GM18499 (cell line): ENCODE measurements around the gene CHI3L1.

ENCODE experiments used
- ATAC-seq: cut with Tn5 transposase; IDR thresholded peaks from one replicate; pipeline ENCODE4 v1.9.1; 2021; ENCODE audit warnings: moderate number of reproducible peaks; ENCODE audit not compliant: insufficient read depth, unreplicated experiment

CHI3L1 gene

DNA sequence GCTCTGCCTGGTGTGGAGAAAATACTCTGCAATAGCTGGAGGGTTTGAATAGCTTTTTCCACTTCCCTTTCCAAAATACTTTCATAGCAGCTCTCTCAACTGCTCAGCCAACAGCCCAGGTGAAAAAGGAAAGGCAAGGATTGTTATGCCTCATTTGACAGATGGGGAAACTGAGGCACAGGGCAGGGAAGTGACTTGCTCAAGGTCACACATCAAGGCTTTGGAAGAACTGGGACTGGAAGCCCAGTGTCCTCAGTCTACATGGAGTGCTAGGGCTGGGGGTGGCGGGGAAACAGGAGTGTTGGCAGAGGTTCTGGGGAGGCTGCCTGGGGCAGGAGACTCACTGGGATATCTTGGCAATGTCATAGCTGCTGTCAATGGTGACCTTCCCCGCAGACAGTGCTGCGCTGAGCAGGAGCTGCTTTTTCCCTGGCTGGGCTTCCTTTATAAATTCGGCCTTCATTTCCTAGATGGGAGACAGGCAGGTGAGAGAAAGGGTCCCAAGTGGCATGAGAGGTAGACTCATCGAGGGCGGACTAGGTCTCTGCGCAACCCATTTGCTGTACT, 4.0 kb downstream of the CHI3L1 start:
- ATAC-seq: no peak

DNA sequence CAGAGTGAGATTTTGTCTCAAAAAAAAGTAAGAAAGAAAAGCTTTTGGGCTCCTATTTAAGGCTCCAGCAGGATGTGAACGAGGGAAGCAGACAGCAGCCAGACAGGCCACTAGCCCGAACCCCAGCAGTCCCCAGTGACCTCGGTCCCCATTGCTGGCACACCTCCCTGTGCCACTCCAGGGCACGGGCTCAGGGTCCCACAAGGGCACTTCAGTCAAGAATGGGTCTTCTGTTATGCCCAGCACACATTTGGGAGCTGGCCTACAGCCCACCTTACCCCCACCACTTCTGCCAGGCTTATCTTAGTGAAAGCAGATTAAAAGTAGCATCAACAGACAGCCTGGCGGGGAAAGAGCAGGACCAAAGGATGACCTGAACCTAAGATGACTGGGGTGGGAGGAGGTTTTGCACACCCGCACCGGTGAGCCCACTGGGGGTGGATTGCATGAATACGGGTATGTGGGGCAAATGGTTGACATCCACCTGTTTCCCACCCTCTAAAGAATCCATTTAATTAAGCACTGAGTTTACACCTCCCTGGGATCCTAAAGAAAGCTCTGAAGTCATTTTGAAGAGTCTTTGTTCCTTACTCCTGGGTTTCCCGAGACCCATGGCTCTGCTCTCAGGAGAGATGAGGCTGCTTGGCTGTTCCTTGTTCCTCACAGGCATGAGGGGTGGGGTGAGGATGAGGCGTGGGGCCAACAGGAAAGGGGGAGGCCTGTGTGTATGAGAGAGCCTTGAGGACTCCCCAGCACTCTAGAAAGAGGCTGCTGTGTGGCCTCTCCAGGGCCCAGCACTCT, 4.7 kb downstream of the CHI3L1 start:
- ATAC-seq: no peak

DNA sequence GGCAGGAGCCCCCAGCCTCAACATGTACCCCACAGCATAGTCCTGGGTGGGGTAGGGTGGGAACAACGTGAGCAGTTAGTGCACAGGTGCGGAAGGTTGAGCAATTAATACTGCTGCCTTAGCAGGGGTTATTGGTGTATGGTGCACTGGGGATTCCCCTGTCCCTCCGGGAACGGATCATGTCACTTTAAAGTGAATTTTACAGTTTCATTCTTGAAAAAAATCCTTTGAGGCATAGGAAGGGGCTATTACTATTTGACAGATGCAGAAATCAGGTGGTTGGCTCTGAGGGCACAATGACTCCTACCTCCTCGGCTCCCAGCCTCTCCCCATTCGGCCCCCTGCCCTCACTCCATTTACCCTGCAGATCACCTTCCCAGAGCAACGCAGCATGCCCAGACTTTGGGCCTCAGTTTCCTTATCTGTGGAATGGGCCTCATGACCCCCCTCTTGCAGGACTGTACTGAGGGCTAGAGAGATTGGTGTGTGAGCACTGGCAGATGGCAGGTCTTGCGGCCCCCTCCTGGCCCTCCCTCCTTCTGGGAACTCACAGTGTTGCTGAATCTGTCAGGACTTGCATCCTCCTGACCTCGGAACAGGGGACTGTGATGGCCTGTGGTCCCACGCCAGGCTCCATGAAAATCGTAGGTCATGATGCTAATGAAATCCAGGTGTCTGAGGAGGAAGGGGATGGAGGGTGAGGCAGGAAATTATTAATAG, 5.7 kb downstream of the CHI3L1 start:
- no peak for ATAC-seq

DNA sequence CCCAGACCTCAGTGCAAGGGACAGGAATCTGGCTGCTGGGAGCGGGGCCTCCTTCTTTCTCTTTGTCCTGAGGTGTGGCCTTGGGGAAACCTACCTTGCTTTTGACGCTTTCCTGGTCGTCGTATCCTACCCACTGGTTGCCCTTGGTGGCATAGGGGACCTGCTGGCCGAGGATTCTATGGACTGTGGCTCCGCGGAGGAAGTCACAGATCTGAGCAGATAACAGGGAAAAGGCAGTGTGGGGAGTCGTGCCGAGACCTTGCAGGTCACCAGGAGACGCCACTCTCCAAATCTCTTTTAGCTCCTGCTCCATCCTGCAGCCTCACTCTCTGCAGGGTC, 6.9 kb downstream of the CHI3L1 start:
- ATAC-seq: no peak

DNA sequence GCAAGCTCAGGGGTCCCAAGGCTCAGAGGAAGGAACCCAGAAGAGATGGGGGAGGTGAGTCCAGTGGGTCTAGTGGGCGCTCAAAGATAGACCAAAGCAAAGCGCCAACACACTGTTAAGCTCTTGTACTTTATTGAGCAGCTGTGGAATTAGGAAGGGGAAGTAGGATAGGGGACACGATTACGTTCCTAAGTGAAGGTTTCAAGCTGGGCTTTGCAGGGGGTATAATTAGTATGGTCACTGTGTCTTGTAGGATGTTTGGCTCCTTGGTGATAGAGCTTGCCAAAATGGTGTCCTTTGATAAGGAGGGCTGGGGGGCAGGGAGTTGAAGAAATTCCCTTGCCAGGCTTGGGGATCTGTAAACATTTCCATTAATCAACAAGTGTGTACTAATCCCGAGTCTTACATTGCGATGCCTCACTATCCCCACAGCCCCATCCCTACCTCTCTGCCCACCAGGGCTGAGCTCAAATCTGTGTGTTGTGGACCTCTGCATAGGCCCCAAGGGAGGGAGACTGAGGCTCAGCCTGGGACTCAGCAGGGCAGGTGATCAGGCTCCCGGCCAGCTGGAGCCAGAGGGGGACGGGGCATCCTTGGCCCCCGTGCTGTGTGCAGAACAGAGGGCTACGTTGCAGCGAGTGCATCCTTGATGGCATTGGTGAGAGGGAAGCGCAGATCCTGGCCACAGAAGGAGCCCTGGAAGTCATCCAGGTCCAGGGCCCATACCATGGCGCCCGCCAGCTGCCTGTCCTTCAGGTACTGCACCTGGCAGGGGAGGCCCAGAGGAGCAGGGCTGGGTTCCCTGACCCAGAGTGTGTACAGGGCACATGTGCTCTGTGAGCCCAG, 7.5 kb downstream of the CHI3L1 start:
- ATAC-seq: no peak

DNA sequence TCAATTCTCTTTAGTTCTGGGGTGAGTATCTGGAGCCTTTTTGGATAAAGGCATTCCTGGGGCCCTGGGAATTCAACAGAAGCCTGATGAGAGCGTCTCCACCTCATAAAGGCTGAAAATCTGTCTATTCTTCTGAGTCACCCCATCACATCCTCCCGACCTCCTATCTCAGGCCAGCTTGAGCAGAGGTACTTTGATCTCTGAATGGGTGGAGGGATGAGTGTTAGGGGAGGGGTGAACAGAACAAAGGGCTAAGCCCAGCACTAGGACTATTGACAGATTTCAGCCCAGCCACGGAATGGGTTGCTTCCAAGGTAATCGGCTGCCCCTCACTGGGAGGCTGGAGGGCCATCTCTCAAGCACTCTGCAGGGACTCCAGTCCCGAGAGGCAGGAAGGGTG, 8.4 kb downstream of the CHI3L1 start:
- ATAC-seq: no peak

DNA sequence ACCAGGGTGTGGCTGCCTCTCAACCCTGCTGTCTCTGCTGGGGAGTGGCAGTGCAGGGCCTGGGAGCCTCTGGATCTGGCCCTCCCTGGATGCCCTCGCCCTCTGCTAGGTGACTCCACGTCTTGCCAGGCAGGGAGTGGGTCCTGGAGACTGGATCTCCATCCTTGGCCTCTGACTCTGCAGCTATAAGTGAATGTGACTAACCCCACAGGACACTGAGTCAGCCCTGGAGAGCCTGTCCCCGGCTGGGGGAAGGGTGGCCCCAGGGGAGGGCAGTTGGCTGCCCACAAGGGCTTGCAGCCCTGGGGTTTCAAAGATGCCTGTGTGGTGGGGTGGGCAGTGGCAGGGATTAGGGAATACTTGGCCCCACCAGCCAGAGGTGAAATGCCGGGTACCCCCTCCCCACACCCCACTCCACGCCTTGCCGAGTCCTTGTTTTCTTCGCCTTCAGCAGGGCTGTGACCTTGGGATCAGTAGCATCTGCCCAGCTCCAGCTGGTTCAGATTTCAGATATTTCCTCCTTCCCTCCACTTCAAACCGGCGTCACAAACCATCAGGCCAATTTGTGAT, 8.9 kb downstream of the CHI3L1 start:
- no peak for ATAC-seq

DNA sequence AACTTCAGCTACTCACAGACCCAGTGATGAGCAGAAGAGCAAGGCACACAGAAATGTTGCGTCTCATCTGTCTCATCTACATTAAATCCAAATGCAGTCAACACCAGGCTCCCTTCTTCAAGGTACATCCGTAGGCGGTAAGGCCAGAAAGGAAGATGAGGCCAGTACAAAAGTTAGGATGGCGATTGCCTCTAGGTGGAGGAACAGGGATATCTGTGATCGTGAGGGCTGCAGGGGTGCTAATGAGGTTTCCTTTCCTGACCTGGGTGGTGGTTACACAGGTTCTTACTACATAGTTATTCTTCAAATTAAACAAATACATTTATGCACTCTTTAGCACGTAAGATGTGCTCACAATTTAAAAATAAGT, 9.5 kb downstream of the CHI3L1 start:
- no peak for ATAC-seq

DNA sequence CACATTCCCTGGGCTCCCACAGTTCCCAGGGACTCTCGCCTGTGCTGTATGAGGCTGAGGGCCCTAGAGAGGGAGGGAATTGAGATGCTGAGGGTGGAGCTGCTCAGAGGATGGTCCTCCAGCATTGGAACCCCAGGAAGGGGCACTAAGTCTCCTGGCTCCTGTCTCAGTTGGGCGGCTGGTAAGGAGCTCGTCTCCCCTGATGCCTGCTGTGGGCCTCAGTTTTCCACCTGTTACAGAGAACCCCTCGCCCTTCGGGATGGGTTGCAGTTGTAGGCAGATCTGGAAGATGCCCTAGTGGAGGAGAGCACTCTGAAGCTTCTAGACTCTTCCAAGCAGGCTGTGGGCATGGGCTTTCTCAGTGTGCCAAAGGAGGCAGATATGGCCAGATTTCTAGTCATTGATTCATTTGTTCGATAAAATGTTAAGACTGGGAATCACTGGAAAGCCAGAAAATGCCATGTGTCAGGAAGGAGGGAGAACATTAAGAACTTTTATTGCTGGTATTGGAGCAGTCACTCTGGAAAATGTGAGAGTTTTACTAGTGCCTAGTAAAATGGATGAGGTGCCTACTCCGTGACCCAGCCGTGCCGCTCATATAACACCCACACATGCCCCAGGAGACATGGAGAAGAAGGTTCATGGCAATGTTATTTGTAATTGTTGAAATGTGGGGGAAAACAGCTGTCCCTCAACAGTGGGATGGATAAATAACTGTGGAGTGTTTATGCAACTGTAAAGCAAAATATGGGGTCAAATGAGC, 10.1 kb downstream of the CHI3L1 start:
- no peak for ATAC-seq

DNA sequence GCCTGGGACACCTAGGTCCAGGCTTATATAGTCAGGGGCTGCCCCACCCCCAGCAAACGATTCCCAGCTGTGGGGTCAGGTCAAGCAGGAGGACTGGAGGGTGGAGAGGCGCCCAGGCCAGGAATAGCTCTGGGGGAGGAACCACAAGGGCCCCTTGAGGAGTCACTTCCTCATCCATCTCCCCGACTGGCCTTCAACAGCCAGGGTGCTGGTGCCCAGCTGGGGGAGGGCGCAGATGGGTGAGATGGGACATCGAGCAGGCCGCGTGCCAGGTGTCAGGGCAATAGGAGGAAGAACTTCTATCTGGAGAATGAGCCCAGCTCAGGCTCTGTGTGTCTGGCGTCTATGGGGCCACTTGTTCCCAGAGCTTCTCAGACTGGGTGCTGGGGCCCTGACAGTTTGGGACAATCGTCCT, 10.7 kb downstream of the CHI3L1 start:
- no peak for ATAC-seq

DNA sequence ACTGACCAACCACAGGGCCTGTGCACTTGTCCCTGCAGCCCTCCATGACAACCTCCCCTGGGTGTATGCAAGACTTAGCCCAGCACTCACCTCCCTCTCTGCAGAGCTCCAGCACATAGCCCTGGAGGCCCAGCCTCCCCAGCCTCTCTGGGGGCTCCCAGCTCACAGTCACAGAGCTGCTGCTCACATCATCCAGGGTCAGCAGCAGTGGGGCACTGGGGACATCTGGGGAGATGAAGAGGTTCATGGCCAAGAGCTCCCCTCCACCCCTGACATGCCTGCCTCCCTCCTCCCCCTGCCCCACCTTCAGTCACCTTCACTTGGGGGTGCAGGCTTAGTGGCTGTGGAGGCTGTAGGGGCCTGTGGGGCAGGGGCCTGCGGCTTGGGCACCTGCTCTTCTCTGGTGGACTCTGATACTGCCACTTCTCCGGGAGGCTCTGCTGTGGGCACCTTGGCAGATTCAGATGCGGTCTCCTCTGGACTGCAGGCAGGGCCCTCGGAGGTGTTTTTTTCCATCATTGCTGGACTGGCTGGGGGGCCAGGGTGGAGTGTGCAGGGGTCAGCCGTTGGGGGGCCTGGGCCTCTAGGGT, 11.2 kb downstream of the CHI3L1 start, which contains the start of gene MYBPH:
Gene MYBPH, minus strand, starts transcription at position 590 of the 590 bp plus-strand sequence. Its CDS starts 71 bp downstream, at position 519.
- ATAC-seq: no peak

DNA sequence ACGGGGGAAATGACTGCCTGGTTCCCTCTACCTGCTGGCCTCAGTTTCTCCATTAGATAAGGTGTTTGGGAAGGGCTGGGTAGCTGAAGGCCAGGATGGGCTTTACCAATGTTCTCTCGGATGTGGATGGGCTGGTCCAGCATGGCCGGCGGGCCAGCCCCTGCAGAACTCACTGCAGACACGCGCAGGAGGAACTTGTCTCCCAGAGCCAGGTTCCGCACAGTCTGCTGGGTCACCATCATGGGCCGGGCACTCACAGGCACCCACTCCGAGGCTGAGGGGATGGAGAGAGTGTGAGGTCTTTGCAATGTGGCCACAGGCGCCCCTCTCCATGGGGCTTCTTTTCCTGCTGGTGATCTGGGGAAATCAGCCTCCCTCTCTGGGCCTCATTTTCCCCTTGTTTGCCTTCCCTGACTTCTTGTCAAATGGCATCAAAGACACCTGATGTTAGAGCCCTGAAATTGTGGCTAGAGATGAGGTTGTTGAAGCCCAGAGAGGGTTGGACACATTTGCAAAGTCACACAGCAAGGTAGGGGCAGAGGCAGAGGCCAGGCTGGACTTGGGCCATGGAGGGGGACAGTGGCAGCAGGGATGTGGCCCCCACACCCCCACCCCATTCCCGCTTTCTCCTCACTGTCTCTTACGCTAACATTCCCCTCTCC, 12.0 kb downstream of the CHI3L1 start:
- no peak for ATAC-seq

DNA sequence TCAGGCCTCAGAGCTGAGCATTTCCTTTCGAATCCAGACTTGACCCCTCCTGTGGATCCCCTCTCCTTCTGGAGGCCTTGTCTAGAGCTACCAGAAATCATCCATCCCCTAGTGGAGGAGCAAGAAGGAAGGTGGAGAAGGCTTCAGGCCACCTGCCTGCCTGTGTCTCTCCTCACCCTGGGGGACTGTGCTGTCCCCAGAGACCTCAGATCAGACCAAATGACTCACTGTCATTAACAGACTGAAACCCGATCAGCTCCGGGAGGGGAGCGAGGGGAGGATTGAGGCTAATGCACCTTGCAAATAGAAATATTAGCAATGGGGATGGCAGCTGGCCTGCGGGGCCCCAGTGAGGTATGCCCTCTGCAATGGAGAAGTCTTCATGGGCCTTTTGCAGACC, 12.9 kb downstream of the CHI3L1 start:
- ATAC-seq: peak; percentile 79

DNA sequence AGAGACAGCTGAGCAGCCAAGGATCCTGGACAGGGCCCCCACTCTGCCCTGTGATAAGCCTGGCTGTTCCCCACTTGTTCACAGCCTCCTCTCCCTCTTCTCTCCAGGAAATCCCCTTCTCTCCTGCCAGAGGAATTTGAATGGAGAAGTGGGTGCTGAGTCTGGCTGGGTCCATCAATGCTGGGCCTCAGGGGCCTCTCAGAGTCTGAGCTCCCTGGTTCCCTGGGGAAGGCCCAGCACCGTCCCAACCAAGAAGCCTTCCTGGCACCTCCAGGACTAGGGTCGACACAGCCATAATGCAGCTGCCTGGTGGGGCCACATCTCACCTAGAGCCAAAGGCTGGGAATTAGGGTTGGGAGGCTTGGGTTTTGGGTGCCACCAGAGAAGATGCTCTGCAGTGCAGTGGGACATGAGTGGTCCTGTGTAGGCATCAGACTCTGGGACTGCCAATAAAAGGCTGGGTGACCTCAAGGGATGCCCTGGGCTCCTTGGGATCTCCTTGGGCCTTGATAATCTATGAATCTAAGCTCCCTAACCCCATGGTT, 13.4 kb downstream of the CHI3L1 start:
- no peak for ATAC-seq

DNA sequence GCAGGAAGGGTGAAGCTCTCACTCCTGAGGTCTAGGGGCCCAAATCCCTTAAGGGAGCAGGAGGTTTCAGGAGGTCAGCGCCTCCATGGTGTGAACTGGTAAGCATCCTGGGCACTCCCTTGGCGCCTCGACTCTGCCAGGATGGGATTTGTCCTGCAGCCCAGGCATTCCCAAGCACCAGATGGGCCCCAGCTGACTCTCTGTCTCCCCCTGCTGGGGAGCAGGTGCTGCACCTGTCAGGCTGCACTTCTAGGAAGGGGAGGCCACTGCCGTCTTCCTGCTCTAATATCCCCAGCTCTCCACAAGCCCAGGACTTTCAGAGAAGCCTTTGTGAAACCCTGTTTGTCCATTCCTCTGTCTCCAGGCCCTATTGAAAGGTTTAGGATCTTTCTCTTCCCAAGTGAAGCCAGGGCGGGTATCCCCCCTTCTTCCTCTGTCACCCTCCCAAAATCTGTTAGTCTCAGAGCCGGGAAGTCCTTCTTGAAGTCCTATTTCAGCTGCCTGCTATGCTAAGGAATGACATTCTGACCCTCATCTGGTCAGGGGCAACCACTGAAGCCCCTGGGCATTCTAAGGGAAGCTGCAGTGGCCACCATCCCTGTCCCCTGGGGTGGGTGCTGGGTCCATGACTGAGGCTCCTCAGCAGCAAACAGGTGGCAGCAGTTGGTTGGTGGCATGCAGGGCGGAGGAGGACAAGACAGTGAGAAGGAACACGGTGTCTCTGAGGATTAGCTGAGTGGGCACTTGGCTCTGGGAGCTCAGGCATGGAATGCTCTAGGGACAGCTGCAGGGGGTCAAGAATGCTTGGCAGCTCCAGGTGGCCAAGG, 14.1 kb downstream of the CHI3L1 start:
- no peak for ATAC-seq

DNA sequence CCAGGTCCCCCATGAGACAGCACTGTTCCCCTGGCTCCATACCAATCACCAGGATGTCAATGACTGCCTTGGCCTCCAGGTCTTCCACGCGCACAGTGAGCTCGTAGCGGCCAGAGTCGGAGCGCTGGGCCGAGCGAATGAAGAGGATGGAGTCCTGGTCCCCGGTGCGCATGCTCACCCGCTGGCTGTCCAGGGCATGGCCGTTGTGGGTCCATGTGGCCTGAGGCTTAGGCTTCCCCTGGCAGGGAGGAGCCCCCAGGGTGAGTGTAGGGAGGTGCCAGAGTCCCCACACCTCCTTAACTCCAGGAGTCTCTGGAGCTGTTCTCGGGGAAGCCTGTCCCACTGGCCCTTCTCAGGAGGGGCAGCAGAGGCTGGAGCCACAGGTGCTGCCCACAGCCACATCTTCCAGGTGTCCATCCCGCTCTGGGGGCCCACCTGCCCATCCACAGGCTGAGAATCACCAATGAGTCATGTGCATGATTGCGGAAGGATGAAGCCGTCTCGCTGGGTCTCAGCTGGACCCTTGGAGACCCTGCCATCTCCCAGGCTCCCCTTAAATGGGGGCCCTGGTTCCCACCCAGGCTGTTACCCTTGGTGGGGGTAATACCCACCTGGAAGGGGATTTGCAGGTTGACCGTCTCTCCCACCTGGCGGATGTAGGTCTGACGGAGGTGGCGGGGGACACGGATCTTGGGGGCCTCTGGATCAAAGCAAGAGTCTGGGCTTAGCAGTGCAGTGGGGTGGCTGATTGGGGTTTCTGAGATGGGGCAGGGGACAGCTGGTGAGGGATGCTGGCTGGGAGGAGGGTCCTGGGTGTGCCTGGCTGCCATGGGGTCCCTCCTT, 14.9 kb downstream of the CHI3L1 start:
- ATAC-seq: no peak
